GM12872 (cell line): ENCODE data around the gene SFXN1.

Source experiments
- CTCF ChIP-seq: IDR thresholded peaks from 3 replicates; pipeline ENCODE4 v1.5.1; 2011; ENCODE audit warnings: low read depth, mild to moderate bottlenecking, low read length, moderate library complexity; ENCODE audit not compliant: insufficient read depth

Gene SFXN1

GRCh38 chr5:175520873-175521272 lies 42.5 kb downstream of the SFXN1 start:
- no peak for TF ChIP-seq CTCF

- no peak for TF ChIP-seq CTCF
Measured at GRCh38 chr5:175521313-175521833, 43.0 kb downstream of the SFXN1 start.

- TF ChIP-seq CTCF = no peak
Measured at GRCh38 chr5:175523292-175523691, 44.9 kb downstream of the SFXN1 start.

GRCh38 chr5:175524211-175524610 lies 45.9 kb downstream of the SFXN1 start:
- no peak for TF ChIP-seq CTCF

- TF ChIP-seq CTCF = no peak
Measured at GRCh38 chr5:175526691-175527090, 48.3 kb downstream of the SFXN1 start.

- TF ChIP-seq CTCF = no peak
Measured at GRCh38 chr5:175531361-175531760, 53.0 kb downstream of the SFXN1 start.

GRCh38 chr5:175534070-175534932 lies 55.9 kb downstream of the SFXN1 start:
- peak; percentile 99 for TF ChIP-seq CTCF
